Stimulated activated CD4-positive, alpha-beta T cell treated with anti-CD3 and anti-CD28 coated beads, Interleukin-12 subunit alpha, Interleukin-12 subunit beta, amount 100 ng/mL, for 4 hours (primary cell): Measurements from ENCODE around the gene C1orf141.
"Not testable (repeated sequence)": the region's sequence is repeated elsewhere in the genome, so short reads cannot be mapped to it uniquely, and the experiment has no call there.

Experiments
- DNase-seq: peaks from one replicate; pipeline ENCODE4 v3.0.0-alpha.2; 2020

The C1orf141 gene

GRCh38 chr1:67141832-67142231 lies 7.1 kb upstream of the C1orf141 start:
- not testable (repeated sequence) for DNase-seq

- no peak for DNase-seq
Measured at GRCh38 chr1:67140460-67140859, 5.7 kb upstream of the C1orf141 start.

- no peak for DNase-seq
Measured at GRCh38 chr1:67138813-67139499, 4.2 kb upstream of the C1orf141 start.

- no peak for DNase-seq
Measured at GRCh38 chr1:67137307-67137753, 2.6 kb upstream of the C1orf141 start.

- DNase-seq, result no peak
Measured at GRCh38 chr1:67135354-67135753, 584 bp upstream of the C1orf141 start.

- DNase-seq, result no peak
Measured at GRCh38 chr1:67133177-67133576, 1.6 kb downstream of the C1orf141 start.

GRCh38 chr1:67130673-67131072 lies 4.1 kb downstream of the C1orf141 start:
- no peak for DNase-seq

- DNase-seq, result no peak
Measured at GRCh38 chr1:67126974-67127373, 7.8 kb downstream of the C1orf141 start.

- no peak for DNase-seq
Measured at GRCh38 chr1:67126111-67126746, 8.5 kb downstream of the C1orf141 start.

GRCh38 chr1:67124455-67124854 lies 10.3 kb downstream of the C1orf141 start:
- no peak for DNase-seq

GRCh38 chr1:67120855-67121619 lies 13.7 kb downstream of the C1orf141 start:
- no peak for DNase-seq

- DNase-seq, result no peak
Measured at GRCh38 chr1:67118646-67119045, 16.1 kb downstream of the C1orf141 start.

GRCh38 chr1:67118191-67118590 lies 16.6 kb downstream of the C1orf141 start:
- DNase-seq, result no peak

- no peak for DNase-seq
Measured at GRCh38 chr1:67114162-67114561, 20.6 kb downstream of the C1orf141 start.

- no peak for DNase-seq
Measured at GRCh38 chr1:67110352-67110751, 24.4 kb downstream of the C1orf141 start.

- no peak for DNase-seq
Measured at GRCh38 chr1:67105508-67105907, 29.3 kb downstream of the C1orf141 start.

- DNase-seq, result no peak
Measured at GRCh38 chr1:67103548-67103947, 31.2 kb downstream of the C1orf141 start.

GRCh38 chr1:67100833-67101232 lies 33.9 kb downstream of the C1orf141 start:
- no peak for DNase-seq

GRCh38 chr1:67097305-67097704 lies 37.5 kb downstream of the C1orf141 start:
- no peak for DNase-seq

- no peak for DNase-seq
Measured at GRCh38 chr1:67094191-67094590, 40.6 kb downstream of the C1orf141 start.

- no peak for DNase-seq
Measured at GRCh38 chr1:67089685-67090208, 45.0 kb downstream of the C1orf141 start.

GRCh38 chr1:67088440-67088839 lies 46.3 kb downstream of the C1orf141 start:
- DNase-seq, result no peak

- no peak for DNase-seq
Measured at GRCh38 chr1:67085326-67085725, 49.4 kb downstream of the C1orf141 start.
